Epithelial cell of esophagus (primary cell): Measurements from ENCODE around the gene S1PR3.

Source experiments
- DNase-seq: peaks from one replicate; pipeline ENCODE4 v3.0.0; 2010; ENCODE audit warnings: low read depth
- H3K4me3 ChIP-seq: 2 replicates; pipeline ENCODE4 v1.5.1; 2011; ENCODE audit warnings: mild to moderate bottlenecking, low read length, control low read depth
- TF ChIP-seq, protein P1 (sequence below): IDR thresholded peaks from 2 replicates; pipeline ENCODE4 v1.5.1; 2011; ENCODE audit warnings: low read depth, mild to moderate bottlenecking, low read length, control low read depth, inconsistent platforms; ENCODE audit not compliant: insufficient read depth; ENCODE audit errors: missing control alignments

Gene S1PR3

DNA sequence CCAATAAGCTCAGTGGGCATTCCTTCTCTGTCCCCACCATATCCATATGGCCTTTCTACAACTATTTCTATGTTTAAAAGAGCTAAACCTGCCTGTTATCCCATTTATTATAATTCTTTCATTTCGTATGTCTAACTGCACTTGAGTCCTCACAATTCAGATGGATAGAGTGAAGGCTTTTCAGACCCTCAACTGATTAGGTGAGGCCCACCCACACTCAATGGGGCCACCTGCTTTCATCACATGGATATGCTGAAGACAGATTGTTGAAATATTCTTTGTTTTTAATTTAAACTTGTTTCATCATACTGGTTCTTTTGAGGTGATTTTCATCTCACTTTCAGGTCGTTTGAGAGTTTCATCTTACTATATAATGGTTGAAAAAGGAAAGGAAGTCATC is 5.7 kb upstream of the S1PR3 start:
- DNase-seq, result no peak
- TF ChIP-seq, protein P1, sequence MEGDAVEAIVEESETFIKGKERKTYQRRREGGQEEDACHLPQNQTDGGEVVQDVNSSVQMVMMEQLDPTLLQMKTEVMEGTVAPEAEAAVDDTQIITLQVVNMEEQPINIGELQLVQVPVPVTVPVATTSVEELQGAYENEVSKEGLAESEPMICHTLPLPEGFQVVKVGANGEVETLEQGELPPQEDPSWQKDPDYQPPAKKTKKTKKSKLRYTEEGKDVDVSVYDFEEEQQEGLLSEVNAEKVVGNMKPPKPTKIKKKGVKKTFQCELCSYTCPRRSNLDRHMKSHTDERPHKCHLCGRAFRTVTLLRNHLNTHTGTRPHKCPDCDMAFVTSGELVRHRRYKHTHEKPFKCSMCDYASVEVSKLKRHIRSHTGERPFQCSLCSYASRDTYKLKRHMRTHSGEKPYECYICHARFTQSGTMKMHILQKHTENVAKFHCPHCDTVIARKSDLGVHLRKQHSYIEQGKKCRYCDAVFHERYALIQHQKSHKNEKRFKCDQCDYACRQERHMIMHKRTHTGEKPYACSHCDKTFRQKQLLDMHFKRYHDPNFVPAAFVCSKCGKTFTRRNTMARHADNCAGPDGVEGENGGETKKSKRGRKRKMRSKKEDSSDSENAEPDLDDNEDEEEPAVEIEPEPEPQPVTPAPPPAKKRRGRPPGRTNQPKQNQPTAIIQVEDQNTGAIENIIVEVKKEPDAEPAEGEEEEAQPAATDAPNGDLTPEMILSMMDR, result no peak
- no peak overlapping the region for H3K4me3 ChIP-seq

DNA sequence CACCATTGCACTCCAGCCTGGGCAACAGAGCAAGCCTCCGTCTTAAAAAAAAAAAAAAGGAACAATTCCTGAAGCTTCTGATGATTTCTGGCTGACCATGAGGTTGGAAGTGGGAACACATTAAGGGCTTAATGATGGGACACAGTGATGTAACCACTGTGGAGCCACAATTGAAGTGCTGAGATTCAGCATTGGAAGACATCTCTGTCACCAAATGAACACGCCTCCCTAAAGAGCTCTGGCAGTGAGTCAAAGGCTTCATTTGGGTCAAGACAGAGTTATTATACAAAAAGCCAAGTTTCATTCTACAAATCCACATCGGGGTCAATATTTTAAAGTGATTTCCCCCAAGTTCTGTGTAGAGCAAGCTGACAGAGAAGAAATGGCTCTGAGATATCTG is 4.5 kb upstream of the S1PR3 start:
- no peak overlapping the region for H3K4me3 ChIP-seq
- DNase-seq, result no peak
- TF ChIP-seq, protein P1, result no peak

DNA sequence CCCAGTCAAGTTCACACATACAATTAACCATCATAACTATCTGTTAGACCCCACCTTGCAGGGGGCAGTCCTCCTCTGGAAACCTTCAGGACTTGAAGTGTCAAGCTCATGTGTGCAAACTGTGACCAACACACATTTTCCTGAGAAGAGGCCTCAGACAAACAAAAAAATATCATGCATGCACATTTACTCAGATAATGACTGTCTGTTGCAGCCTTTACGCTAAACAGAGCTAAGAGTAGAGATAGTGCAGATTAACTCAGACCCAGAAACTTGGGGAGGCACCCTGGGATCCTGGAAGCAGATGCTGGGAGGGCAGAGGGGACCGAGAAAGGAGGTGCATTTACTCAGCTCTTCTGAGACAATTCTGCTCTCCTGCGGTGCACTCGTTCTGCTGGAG is 3.6 kb upstream of the S1PR3 start:
- H3K4me3 ChIP-seq, result no peak overlapping the region
- no peak for DNase-seq
- TF ChIP-seq, protein P1, result no peak

DNA sequence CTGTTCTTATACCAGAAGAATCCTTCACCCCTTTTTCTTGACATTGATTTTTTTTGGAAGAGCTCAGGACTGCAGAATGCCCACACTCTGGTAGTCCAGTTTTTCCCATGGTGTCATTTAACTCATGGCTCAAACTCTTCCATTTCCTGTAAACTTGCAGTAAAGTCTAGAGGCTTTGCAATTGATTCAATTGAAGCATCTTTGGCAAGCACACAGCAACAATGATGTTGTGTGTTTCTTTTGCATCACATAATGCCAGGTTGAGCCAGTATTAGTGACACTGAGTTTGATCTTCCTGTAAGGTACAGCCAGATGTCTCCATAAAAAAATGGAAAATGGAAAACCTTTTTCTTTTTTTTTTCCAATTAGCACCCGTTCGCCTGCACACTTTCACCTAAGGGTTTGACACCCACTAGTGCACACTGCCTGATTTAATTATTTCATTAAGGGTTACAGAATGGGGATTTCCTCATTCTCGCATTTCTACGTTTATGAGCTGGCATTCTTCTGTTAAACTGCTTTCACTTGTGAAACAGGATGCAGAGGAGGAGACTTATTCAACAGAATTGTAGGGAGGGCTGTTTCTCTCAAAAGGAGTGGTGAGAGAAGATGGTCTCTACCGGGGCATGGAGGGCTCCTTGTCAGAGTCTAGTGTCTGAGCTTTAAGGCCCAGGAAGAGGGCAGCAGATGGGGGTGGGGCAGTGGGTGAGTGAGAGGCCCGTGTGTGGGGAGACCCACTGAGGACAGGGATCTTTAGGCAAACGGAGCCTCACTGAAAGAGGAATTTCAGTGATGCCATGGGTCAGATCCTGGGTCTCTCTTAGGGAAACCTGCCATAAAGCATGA is 2.2 kb upstream of the S1PR3 start:
- TF ChIP-seq, protein P1, result no peak
- DNase-seq, result peak; percentile 71
- no peak overlapping the region for H3K4me3 ChIP-seq

DNA sequence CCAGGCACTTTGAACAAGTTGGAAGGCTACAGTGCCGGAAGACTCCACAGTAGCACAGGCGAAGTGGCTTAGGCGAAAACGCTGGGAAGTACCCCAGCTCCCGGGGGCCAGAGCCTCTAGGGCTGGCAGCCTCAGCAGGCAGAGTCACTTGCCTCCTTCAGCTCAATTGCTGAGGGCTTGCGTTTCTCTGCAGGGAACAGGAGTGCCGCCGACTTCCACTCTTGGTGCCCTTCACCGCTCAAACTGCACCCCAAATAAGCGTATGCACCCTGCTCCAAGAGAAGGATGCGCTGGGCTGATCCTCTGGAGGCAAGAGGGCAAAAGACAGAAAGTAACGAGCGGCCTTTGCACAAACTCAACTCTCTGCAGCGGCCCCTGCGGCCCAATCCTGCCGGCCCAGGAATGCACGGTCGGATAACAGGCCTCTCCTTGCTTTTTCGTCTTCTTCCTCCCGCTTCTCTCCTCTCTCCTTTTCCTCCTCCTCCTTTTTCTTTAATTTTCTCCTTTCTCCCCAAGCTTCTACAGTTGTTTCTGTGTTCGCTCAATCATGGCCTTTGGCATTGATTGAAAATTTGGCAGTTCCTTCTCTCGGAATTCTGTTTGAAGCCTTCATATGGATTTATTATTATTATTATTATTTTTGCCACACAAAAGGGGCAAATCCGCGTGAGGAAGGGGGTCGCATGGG is 1.1 kb upstream of the S1PR3 start:
- TF ChIP-seq, protein P1, result no peak
- no peak overlapping the region for H3K4me3 ChIP-seq
- no peak for DNase-seq

DNA sequence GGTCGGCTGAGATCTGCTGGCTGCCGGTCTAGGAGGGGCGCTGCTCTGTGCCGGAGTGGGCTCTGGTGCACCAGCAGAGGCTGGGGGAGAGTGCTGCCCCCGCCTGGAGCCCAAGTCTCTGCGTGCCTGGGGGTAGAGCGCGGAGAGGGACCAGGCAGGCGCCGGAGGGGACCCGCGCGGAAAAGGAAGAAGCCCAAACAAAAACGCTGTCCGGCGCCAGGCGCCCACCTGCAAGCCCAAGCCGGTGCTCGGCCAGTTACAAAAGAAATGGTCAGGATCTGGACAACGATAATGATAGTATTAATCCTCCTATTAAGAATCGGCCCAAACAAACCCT is 571 bp upstream of the S1PR3 start:
- TF ChIP-seq, protein P1, result no peak
- no peak overlapping the region for H3K4me3 ChIP-seq
- no peak for DNase-seq
